Measurements from ENCODE around the gene RFX4.

GRCh38 chr12:106767206-106767605, 184.4 kb downstream of the RFX4 start:
- TF ChIP-seq, protein P1, sequence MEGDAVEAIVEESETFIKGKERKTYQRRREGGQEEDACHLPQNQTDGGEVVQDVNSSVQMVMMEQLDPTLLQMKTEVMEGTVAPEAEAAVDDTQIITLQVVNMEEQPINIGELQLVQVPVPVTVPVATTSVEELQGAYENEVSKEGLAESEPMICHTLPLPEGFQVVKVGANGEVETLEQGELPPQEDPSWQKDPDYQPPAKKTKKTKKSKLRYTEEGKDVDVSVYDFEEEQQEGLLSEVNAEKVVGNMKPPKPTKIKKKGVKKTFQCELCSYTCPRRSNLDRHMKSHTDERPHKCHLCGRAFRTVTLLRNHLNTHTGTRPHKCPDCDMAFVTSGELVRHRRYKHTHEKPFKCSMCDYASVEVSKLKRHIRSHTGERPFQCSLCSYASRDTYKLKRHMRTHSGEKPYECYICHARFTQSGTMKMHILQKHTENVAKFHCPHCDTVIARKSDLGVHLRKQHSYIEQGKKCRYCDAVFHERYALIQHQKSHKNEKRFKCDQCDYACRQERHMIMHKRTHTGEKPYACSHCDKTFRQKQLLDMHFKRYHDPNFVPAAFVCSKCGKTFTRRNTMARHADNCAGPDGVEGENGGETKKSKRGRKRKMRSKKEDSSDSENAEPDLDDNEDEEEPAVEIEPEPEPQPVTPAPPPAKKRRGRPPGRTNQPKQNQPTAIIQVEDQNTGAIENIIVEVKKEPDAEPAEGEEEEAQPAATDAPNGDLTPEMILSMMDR (IDR thresholded peaks at IDR 0.05): no peak
- no peak for TF ChIP-seq POLR2A (IDR thresholded peaks at IDR 0.05; ENCODE audit: low read depth)
